GM13976 (cell line): ENCODE measurements around the gene FTO.

Experiments used
- DNase-seq: peaks from one replicate; pipeline ENCODE4 v3.0.0; 2012; ENCODE audit warnings: low spot score
- CTCF ChIP-seq: IDR thresholded peaks from 2 replicates; pipeline ENCODE4 v1.5.1; 2012; ENCODE audit warnings: borderline replicate concordance, mild to moderate bottlenecking; ENCODE audit not compliant: insufficient read depth; ENCODE audit errors: extremely low read depth, missing control alignments, control extremely low read depth
- in situ Hi-C: fragments of 300-500 bp; cut with MboI; formaldehyde crosslinking; loops from one replicate; pipeline ENCODE4 v1.12.0; 2022; ENCODE audit warnings: low sequenced_read_pairs, mixed read lengths, inconsistent platforms; ENCODE audit not compliant: unreplicated experiment

FTO gene

GRCh38 chr16:53966821-53967571 is 263.0 kb downstream of the FTO start:
- in situ Hi-C loops: no loop called here
- TF ChIP-seq CTCF: no peak

GRCh38 chr16:53967572-53967971 is 263.6 kb downstream of the FTO start:
- in situ Hi-C loops: no loop called here
- TF ChIP-seq CTCF: no peak
- DNase-seq: no peak

More at GRCh38 chr16:53966821-53967571, 263.0 kb downstream of the FTO start:
- no peak for DNase-seq

- in situ Hi-C loops: no loop called here
- TF ChIP-seq CTCF: no peak
- DNase-seq: no peak
Measured at GRCh38 chr16:53968454-53968853, 264.5 kb downstream of the FTO start.

GRCh38 chr16:53968896-53969295 is 264.9 kb downstream of the FTO start:
- no peak for DNase-seq

DNA sequence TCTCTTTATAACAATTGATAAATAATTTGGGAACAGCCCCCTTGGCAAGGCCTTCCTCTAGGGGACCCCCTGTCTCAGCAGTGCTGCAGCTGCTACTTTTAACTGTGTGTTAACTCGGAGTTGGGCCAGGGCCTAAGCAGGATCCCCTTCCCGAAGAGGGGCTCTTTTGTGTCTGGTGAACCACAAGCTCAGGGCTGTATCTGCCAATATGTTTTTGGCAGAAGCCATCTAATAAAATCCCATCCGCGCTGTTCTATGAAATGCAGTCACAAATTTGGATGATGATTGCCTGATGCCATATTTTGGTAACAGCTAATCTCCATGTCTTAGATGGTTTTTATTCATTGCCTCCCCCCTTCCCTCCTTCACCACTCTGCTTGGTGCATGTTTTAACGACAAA is 267.7 kb downstream of the FTO start:
- DNase-seq: no peak
- TF ChIP-seq CTCF: no peak
- in situ Hi-C loops: no loop called here

More at GRCh38 chr16:53968896-53969295, 264.9 kb downstream of the FTO start:
- no peak for TF ChIP-seq CTCF
- in situ Hi-C loops: no loop called here

- TF ChIP-seq CTCF: no peak
- in situ Hi-C loops: no loop called here
- DNase-seq: no peak
Measured at GRCh38 chr16:53973021-53973420, 269.1 kb downstream of the FTO start.
